Brain microvascular endothelial cell (primary cell): ENCODE results near the gene CYP3A7.
"Not testable (repeated sequence)": the region's sequence is repeated elsewhere in the genome, so short reads cannot be mapped to it uniquely, and the experiment has no call there.

Source experiments
- DNase-seq: peaks from one replicate; pipeline ENCODE4 v3.0.0-alpha.2; 2020
- H3K27ac ChIP-seq: fragments of 250-450 bp; sonication (Bioruptor Pico); 2 replicates; pipeline ENCODE4 v1.5.1; 2020; ENCODE audit warnings: mild to moderate bottlenecking, moderate library complexity
- H3K27me3 ChIP-seq: fragments of 250-450 bp; sonication (Bioruptor Pico); replicated peaks from 2 replicates; pipeline ENCODE4 v1.5.1; 2020; ENCODE audit warnings: mild to moderate bottlenecking
- H3K36me3 ChIP-seq: fragments of 250-450 bp; sonication (Bioruptor Pico); replicated peaks from 2 replicates; pipeline ENCODE4 v1.5.1; 2020; ENCODE audit warnings: mild to moderate bottlenecking
- H3K4me3 ChIP-seq: 2 replicates; pipeline ENCODE4 v1.5.1; 2011; ENCODE audit warnings: low read depth, mild to moderate bottlenecking, control low read depth, low read length, moderate library complexity
- in situ Hi-C: cut with HindIII; loops from 2 replicates; pipeline ENCODE4 v1.10.0; 2017; ENCODE audit warnings: low sequenced_read_pairs, low pct_ligation_motif_present
- TF ChIP-seq, protein P1 (sequence below): IDR thresholded peaks from 2 replicates; pipeline ENCODE4 v1.5.1; 2011; ENCODE audit warnings: low read depth, mild to moderate bottlenecking, moderate library complexity, low read length, control low read depth, inconsistent platforms; ENCODE audit errors: missing control alignments

Gene CYP3A7

GRCh38 chr7:99694912-99695304 is 40.1 kb downstream of the CYP3A7 start:
- Histone ChIP-seq H3K27me3 (no peaks in the 10 kb centered on the region), H3K4me3 (no peak overlapping the region), H3K36me3 (no peaks in the 10 kb centered on the region), H3K27ac (no peak overlapping the region)
- TF ChIP-seq, protein P1, sequence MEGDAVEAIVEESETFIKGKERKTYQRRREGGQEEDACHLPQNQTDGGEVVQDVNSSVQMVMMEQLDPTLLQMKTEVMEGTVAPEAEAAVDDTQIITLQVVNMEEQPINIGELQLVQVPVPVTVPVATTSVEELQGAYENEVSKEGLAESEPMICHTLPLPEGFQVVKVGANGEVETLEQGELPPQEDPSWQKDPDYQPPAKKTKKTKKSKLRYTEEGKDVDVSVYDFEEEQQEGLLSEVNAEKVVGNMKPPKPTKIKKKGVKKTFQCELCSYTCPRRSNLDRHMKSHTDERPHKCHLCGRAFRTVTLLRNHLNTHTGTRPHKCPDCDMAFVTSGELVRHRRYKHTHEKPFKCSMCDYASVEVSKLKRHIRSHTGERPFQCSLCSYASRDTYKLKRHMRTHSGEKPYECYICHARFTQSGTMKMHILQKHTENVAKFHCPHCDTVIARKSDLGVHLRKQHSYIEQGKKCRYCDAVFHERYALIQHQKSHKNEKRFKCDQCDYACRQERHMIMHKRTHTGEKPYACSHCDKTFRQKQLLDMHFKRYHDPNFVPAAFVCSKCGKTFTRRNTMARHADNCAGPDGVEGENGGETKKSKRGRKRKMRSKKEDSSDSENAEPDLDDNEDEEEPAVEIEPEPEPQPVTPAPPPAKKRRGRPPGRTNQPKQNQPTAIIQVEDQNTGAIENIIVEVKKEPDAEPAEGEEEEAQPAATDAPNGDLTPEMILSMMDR, result no peak
- in situ Hi-C loops, result no loop called here
- no peak for DNase-seq

DNA sequence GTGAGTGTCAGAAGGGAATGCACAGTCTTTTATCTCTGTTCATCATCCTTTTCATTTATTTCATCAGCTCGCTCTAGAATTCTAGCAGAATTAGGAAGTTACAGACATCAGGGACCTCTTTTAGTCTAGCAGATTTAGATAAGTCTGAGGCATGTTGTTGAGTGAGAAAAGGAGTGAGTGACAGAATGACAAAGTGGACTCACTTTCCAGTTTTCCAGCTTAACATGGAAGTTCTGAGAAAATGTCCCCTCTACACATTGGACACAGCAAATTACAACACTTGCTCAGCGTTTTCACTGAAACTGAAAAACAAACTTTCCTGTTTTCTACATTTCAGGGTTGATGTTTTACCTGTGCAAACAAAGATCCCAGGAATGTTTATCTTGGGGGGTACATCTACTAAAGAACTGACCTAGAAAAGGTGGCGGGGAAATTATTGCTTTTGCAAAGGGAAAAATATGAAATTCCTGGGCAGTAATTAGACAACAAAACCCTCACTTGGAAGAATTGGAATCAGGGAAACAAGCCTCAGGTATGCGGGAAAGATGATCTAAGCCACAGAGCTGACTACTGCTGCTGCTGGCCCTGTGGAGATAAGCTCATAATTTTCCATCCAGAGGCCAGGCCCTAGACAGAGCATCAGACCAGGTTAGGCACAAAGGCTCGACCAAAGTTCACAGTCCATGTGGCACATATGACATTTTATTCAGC is 40.6 kb downstream of the CYP3A7 start:
- no peak for DNase-seq
- in situ Hi-C loops, result no loop called here
- Histone ChIP-seq H3K27ac (no peak overlapping the region), H3K36me3 (no peaks in the 10 kb centered on the region), H3K27me3 (no peaks in the 10 kb centered on the region), H3K4me3 (no peak overlapping the region)
- TF ChIP-seq, protein P1, result no peak

DNA sequence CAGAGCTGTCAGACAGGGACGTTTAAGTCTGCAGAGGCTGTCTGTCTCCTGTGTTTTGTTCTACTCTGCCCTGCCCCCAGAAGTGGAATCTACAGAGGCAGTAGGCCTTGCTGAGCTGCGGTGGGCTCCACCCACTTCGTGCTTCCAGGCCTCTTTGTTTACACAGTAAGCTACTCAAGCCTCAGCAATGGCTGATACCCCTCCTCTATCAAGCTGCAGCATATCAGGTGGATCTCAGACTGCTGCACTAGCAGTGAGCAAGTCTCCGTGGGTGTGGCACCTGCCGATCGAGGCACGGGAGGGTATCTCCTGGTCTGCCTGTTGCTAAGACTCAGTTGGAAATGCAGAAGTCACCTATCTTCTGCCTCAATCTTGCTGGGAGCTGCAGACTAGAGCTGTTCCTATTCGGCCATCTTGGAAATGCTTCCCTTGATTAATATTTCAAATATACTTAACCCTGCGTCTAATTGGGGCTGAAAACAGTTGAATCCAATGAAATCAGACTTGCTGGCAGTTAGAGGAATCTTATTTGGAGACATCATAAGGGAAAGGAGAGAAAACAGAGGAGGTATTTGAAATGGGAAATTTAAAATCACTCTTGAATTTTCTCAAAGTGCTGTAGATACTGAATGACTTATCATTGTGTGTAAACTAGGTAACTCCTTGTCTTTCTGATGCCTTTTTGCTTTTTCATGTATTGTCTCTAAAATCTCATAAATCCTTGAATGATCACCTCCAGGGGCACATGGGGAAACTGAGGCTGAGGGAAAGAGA is 41.4 kb downstream of the CYP3A7 start:
- TF ChIP-seq, protein P1, result no peak
- DNase-seq, result no peak
- no peak overlapping the region for H3K27ac ChIP-seq
- H3K27me3 ChIP-seq, result no peaks in the 10 kb centered on the region
- H3K36me3 ChIP-seq, result no peaks in the 10 kb centered on the region
- in situ Hi-C loops, result no loop called here
- no peak overlapping the region for H3K4me3 ChIP-seq

- DNase-seq, result no peak
- no peak overlapping the region for H3K27ac ChIP-seq
- no peak overlapping the region for H3K4me3 ChIP-seq
- H3K27me3 ChIP-seq, result no peaks in the 10 kb centered on the region
- in situ Hi-C loops, result no loop called here
- no peaks in the 10 kb centered on the region for H3K36me3 ChIP-seq
- TF ChIP-seq, protein P1, result no peak
Measured at GRCh38 chr7:99693100-99693426, 41.9 kb downstream of the CYP3A7 start.

- H3K27me3 ChIP-seq, DNase-seq, H3K4me3 ChIP-seq, in situ Hi-C loops, H3K27ac ChIP-seq, H3K36me3 ChIP-seq: not testable (repeated sequence)
Measured at GRCh38 chr7:99692563-99692962, 42.4 kb downstream of the CYP3A7 start.

GRCh38 chr7:99691658-99692057 is 43.3 kb downstream of the CYP3A7 start:
- H3K4me3 ChIP-seq, H3K27me3 ChIP-seq, H3K36me3 ChIP-seq, H3K27ac ChIP-seq, in situ Hi-C loops, DNase-seq: not testable (repeated sequence)

- H3K27me3 ChIP-seq, in situ Hi-C loops, H3K4me3 ChIP-seq, DNase-seq, H3K27ac ChIP-seq, H3K36me3 ChIP-seq: not testable (repeated sequence)
Measured at GRCh38 chr7:99690918-99691317, 44.1 kb downstream of the CYP3A7 start.

DNA sequence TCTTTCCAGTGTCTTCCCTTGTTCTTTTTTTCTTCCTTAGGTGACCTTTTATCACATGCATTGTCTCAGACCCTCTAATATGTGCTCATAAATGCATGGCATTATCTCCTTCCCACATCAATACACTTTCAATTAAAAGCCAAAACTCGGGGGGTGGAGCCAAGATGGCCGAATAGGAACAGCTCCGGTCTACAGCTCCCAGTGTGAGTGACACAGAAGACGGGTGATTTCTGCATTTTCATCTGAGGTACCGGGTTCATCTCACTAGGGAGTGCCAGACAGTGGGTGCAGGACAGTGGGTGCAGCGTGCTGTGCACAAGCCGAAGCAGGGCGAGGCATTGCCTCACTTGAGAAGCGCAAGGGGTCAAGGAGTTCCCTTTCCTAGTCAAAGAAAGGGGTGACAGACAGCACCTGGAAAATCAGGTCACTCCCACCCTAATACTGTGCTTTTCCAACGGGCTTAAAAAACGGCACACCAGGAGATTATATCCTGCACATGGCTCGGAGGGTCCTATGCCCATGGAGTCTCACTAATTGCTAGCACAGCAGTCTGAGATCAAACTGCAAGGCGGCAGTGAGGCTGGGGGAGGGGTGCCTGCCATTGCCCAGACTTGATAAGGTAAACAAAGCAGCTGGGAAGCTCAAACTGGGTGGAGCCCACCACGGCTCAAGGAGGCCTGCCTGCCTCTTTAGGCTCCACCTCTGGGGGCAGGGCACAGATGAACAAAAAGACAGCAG is 49.0 kb downstream of the CYP3A7 start:
- DNase-seq, H3K36me3 ChIP-seq, H3K4me3 ChIP-seq, H3K27ac ChIP-seq, in situ Hi-C loops, H3K27me3 ChIP-seq: not testable (repeated sequence)
